ENCODE results near the gene SLC35G4.
"Not testable (repeated sequence)": the region's sequence is repeated elsewhere in the genome, so short reads cannot be mapped to it uniquely, and the experiment has no call there.

The SLC35G4 gene

GRCh38 chr18:11614981-11615380 is 5.6 kb downstream of the SLC35G4 start:
- not testable (repeated sequence) for DNase-seq

- DNase-seq: not testable (repeated sequence)
Measured at GRCh38 chr18:11647310-11647709, 37.9 kb downstream of the SLC35G4 start.

GRCh38 chr18:11647804-11648203 is 38.4 kb downstream of the SLC35G4 start:
- not testable (repeated sequence) for DNase-seq

GRCh38 chr18:11649839-11650238 is 40.4 kb downstream of the SLC35G4 start:
- no peak for DNase-seq

- DNase-seq: no peak
Measured at GRCh38 chr18:11651899-11652298, 42.5 kb downstream of the SLC35G4 start.

GRCh38 chr18:11653521-11653920 is 44.1 kb downstream of the SLC35G4 start:
- no peak for DNase-seq

GRCh38 chr18:11654736-11655605 is 45.6 kb downstream of the SLC35G4 start:
- peak; percentile 5 to 61 for DNase-seq

GRCh38 chr18:11655606-11655932 is 46.2 kb downstream of the SLC35G4 start:
- no peak for DNase-seq

GRCh38 chr18:11657152-11657551 is 47.8 kb downstream of the SLC35G4 start:
- no peak for DNase-seq

- DNase-seq: no peak
Measured at GRCh38 chr18:11657554-11657953, 48.2 kb downstream of the SLC35G4 start.

GRCh38 chr18:11658019-11658418 is 48.6 kb downstream of the SLC35G4 start:
- DNase-seq: no peak

- DNase-seq: no peak
Measured at GRCh38 chr18:11658989-11659388, 49.6 kb downstream of the SLC35G4 start.
